ENCODE data around the gene TMEM247.

GRCh38 chr2:46430413-46430812, 49.0 kb upstream of the TMEM247 start:
- TF ChIP-seq POLR2A (IDR thresholded peaks at IDR 0.05; ENCODE audit: low read length), result no peak
- no peak for TF ChIP-seq GATA1 (IDR thresholded peaks at IDR 0.05; ENCODE audit: low read depth, low read length)
